Epithelial cell of esophagus (primary cell): Measurements from ENCODE around the gene ANK3.

Source experiments
- DNase-seq: peaks from one replicate; pipeline ENCODE4 v3.0.0; 2010; ENCODE audit warnings: low read depth
- H3K4me3 ChIP-seq: 2 replicates; pipeline ENCODE4 v1.5.1; 2011; ENCODE audit warnings: mild to moderate bottlenecking, low read length, control low read depth
- CTCF ChIP-seq: IDR thresholded peaks from 2 replicates; pipeline ENCODE4 v1.5.1; 2011; ENCODE audit warnings: low read depth, mild to moderate bottlenecking, low read length, control low read depth, inconsistent platforms; ENCODE audit not compliant: insufficient read depth; ENCODE audit errors: missing control alignments

Gene ANK3

GRCh38 chr10:60093317-60093716, 296.4 kb downstream of the ANK3 start:
- DNase-seq: no peak
- no peak overlapping the region for H3K4me3 ChIP-seq
- no peak for TF ChIP-seq CTCF

GRCh38 chr10:60086862-60087261, 302.8 kb downstream of the ANK3 start:
- no peak overlapping the region for H3K4me3 ChIP-seq
- TF ChIP-seq CTCF: no peak

GRCh38 chr10:60086421-60086820, 303.3 kb downstream of the ANK3 start:
- no peak for TF ChIP-seq CTCF
- no peak overlapping the region for H3K4me3 ChIP-seq
- no peak for DNase-seq

More at GRCh38 chr10:60086862-60087261, 302.8 kb downstream of the ANK3 start:
- DNase-seq: no peak

- no peak for TF ChIP-seq CTCF
- DNase-seq: no peak
- H3K4me3 ChIP-seq: no peak overlapping the region
Measured at GRCh38 chr10:60082744-60083344, 306.8 kb downstream of the ANK3 start.

GRCh38 chr10:60082341-60082740, 307.3 kb downstream of the ANK3 start:
- H3K4me3 ChIP-seq: no peak overlapping the region
- no peak for TF ChIP-seq CTCF
- DNase-seq: no peak

- TF ChIP-seq CTCF: no peak
- H3K4me3 ChIP-seq: no peak overlapping the region
- DNase-seq: no peak
Measured at GRCh38 chr10:60073781-60074656, 315.7 kb downstream of the ANK3 start.
